Loucy (cell line): ENCODE data around the gene FBXO41.

Experiments used
- CTCF ChIP-seq: fragments of 200-600 bp; sonication (generic); conservative IDR thresholded peaks from 2 replicates; pipeline ENCODE4 v1.5.1; 2014; ENCODE audit warnings: mild to moderate bottlenecking, antibody characterized with exemption, low read length
- EZH2phosphoT487 ChIP-seq: fragments of 200-600 bp; IDR thresholded peaks from 2 replicates; pipeline ENCODE4 v1.6.1; 2018; ENCODE audit warnings: antibody characterized with exemption, mild to moderate bottlenecking, moderate library complexity, borderline replicate concordance

- no peak for TF ChIP-seq CTCF
- TF ChIP-seq EZH2phosphoT487 = no peak
These were observed 31.8 kb downstream of the FBXO41 start for GRCh38 chr2:73252238-73253027.
